Smooth muscle cell (in vitro differentiated cells): Measurements from ENCODE around the gene CARMIL3. TPM values are rescaled to one million over a fixed set of nuclear protein-coding genes. Genes with fewer than 3 reads are reported as not detected.
"Not testable (repeated sequence)": the region's sequence is repeated elsewhere in the genome, so short reads cannot be mapped to it uniquely, and the experiment has no call there.

Experiments used
- DNase-seq: peaks from one replicate; lab custom pipeline; 2025; ENCODE audit not compliant: unreplicated experiment; lab: John Stamatoyannopoulos, UW
- H2AFZ ChIP-seq: fragments of 200-600 bp; sonication (generic); 2 replicates; pipeline ENCODE4 v1.6.0; 2016; ENCODE audit warnings: antibody characterized with exemption, low read depth, mild to moderate bottlenecking
- H3F3A ChIP-seq: fragments of 200-600 bp; sonication (generic); 2 replicates; pipeline ENCODE4 v1.6.0; 2017; ENCODE audit warnings: antibody characterized with exemption, low read depth
- H3K27ac ChIP-seq: fragments of 200-600 bp; sonication (generic); 2 replicates; pipeline ENCODE4 v1.5.1; 2016; ENCODE audit warnings: low read depth, mild to moderate bottlenecking
- H3K27me3 ChIP-seq: fragments of 200-600 bp; sonication (generic); 2 replicates; pipeline ENCODE4 v1.6.1; 2016; ENCODE audit warnings: low read depth, mild to moderate bottlenecking
- H3K36me3 ChIP-seq: fragments of 200-600 bp; sonication (generic); 2 replicates; pipeline ENCODE4 v1.5.1; 2016; ENCODE audit warnings: low read depth
- H3K4me1 ChIP-seq: fragments of 200-600 bp; sonication (generic); 2 replicates; pipeline ENCODE4 v1.5.1; 2016; ENCODE audit warnings: low read depth
- H3K4me2 ChIP-seq: fragments of 200-600 bp; sonication (generic); 2 replicates; pipeline ENCODE4 v1.6.0; 2016; ENCODE audit warnings: mild to moderate bottlenecking
- H3K4me3 ChIP-seq: fragments of 200-600 bp; sonication (generic); 2 replicates; pipeline ENCODE4 v1.5.1; 2016; ENCODE audit warnings: mild to moderate bottlenecking
- H3K79me2 ChIP-seq: fragments of 200-600 bp; sonication (generic); 2 replicates; pipeline ENCODE4 v1.6.0; 2016; ENCODE audit warnings: low read depth, mild to moderate bottlenecking
- H3K9ac ChIP-seq: fragments of 200-600 bp; sonication (generic); 2 replicates; pipeline ENCODE4 v1.6.0; 2016; ENCODE audit warnings: low read depth
- H3K9me3 ChIP-seq: fragments of 200-600 bp; sonication (generic); replicated peaks from 2 replicates; pipeline ENCODE4 v1.5.1; 2016; ENCODE audit warnings: low read depth
- H4K20me1 ChIP-seq: fragments of 200-600 bp; sonication (generic); 2 replicates; pipeline ENCODE4 v1.6.0; 2016; ENCODE audit warnings: low read depth
- CTCF ChIP-seq: fragments of 200-600 bp; sonication (generic); IDR thresholded peaks from 2 replicates; pipeline ENCODE4 v1.5.1; 2017; ENCODE audit warnings: borderline replicate concordance, mild to moderate bottlenecking, antibody characterized with exemption; ENCODE audit not compliant: insufficient read depth, poor library complexity, severe bottlenecking
- WGBS: methylation state at CpG from one replicate; pipeline ENCODE4 v1.1.7; 2016; ENCODE audit warnings: low lambda C conversion rate; 5-methylcytosine and 5-hydroxymethylcytosine counted together
- polyA plus RNA-seq: library from polyadenylated mRNA; unstranded; fragments of >200 nt; fragmentation: Nextera tagmentation; extraction: Ambion mirVana; gene quantifications from 2 replicates; pipeline ENCODE4 v1.2.1, GENCODE V29; 2016
- total RNA-seq: library from RNA; depleted of rRNA; stranded (reverse); fragments of >200 nt; gene quantifications from 2 replicates; pipeline ENCODE4 v1.2.3, GENCODE V29; 2014

Gene CARMIL3
- total and polyA plus RNA-seq, 2 experiments from 2014 or later, result not detected

GRCh38 chr14:24102357-24103048 is 50.7 kb downstream of the CARMIL3 start:
- H3K4me2 ChIP-seq, result no peak overlapping the region
- no peak overlapping the region for H2AFZ ChIP-seq
- TF ChIP-seq CTCF, result no peak
- no peak overlapping the region for H3K9ac ChIP-seq
- no peaks in the 10 kb centered on the region for H3K79me2 ChIP-seq
- no peaks in the 10 kb centered on the region for H3K4me1 ChIP-seq
- H3K4me3 ChIP-seq, result no peak overlapping the region
- H3K27ac ChIP-seq, result no peak overlapping the region
- 95% methylated on average over 7 of the region's 7 CpGs for WGBS
- no peak for DNase-seq
- H4K20me1 ChIP-seq, result no peaks in the 10 kb centered on the region
- H3K9me3 ChIP-seq, result no peaks in the 10 kb centered on the region
- no peaks in the 10 kb centered on the region for H3K36me3 ChIP-seq
- H3K27me3 ChIP-seq, result no peaks in the 10 kb centered on the region
- no peaks in the 10 kb centered on the region for H3F3A ChIP-seq

GRCh38 chr14:24103451-24103850 is 51.6 kb downstream of the CARMIL3 start:
- Histone ChIP-seq H3K27ac (no peak overlapping the region), H4K20me1 (no peaks in the 10 kb centered on the region), H3F3A (no peaks in the 10 kb centered on the region), H3K79me2 (no peaks in the 10 kb centered on the region), H3K4me2 (no peak overlapping the region), H2AFZ (no peak overlapping the region), H3K36me3 (no peaks in the 10 kb centered on the region), H3K27me3 (no peaks in the 10 kb centered on the region), H3K4me3 (no peak overlapping the region), H3K9me3 (no peaks in the 10 kb centered on the region), H3K9ac (no peak overlapping the region), H3K4me1 (no peaks in the 10 kb centered on the region)
- WGBS, result 94% methylated on average over 13 of the region's 13 CpGs
- DNase-seq, result no peak
- TF ChIP-seq CTCF, result no peak

GRCh38 chr14:24105609-24106239 is 53.9 kb downstream of the CARMIL3 start:
- not testable (repeated sequence) for H3F3A ChIP-seq, H3K4me1 ChIP-seq, H3K27ac ChIP-seq, H3K9ac ChIP-seq, DNase-seq, H3K9me3 ChIP-seq, H3K4me2 ChIP-seq, H3K4me3 ChIP-seq, H2AFZ ChIP-seq, H4K20me1 ChIP-seq, H3K79me2 ChIP-seq, H3K27me3 ChIP-seq, H3K36me3 ChIP-seq
- WGBS, result 93% methylated on average over 8 of the region's 8 CpGs

- Histone ChIP-seq H3K79me2 (no peaks in the 10 kb centered on the region), H2AFZ (no peak overlapping the region), H3K27ac (no peak overlapping the region), H3K9me3 (no peaks in the 10 kb centered on the region), H3K4me3 (no peak overlapping the region), H3F3A (no peaks in the 10 kb centered on the region), H3K9ac (no peak overlapping the region), H3K27me3 (no peaks in the 10 kb centered on the region), H3K4me2 (no peak overlapping the region), H3K4me1 (no peaks in the 10 kb centered on the region), H3K36me3 (no peaks in the 10 kb centered on the region), H4K20me1 (no peaks in the 10 kb centered on the region)
- WGBS, result 88% methylated on average over 4 of the region's 4 CpGs
- no peak for DNase-seq
- no peak for TF ChIP-seq CTCF
Observed at GRCh38 chr14:24106672-24107271, 55.0 kb downstream of the CARMIL3 start.
